ENCODE results near the gene NUFIP2.
"Not testable (repeated sequence)": the region's sequence is repeated elsewhere in the genome, so short reads cannot be mapped to it uniquely, and the experiment has no call there.

NUFIP2 gene, protein sequence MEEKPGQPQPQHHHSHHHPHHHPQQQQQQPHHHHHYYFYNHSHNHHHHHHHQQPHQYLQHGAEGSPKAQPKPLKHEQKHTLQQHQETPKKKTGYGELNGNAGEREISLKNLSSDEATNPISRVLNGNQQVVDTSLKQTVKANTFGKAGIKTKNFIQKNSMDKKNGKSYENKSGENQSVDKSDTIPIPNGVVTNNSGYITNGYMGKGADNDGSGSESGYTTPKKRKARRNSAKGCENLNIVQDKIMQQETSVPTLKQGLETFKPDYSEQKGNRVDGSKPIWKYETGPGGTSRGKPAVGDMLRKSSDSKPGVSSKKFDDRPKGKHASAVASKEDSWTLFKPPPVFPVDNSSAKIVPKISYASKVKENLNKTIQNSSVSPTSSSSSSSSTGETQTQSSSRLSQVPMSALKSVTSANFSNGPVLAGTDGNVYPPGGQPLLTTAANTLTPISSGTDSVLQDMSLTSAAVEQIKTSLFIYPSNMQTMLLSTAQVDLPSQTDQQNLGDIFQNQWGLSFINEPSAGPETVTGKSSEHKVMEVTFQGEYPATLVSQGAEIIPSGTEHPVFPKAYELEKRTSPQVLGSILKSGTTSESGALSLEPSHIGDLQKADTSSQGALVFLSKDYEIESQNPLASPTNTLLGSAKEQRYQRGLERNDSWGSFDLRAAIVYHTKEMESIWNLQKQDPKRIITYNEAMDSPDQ

DNA sequence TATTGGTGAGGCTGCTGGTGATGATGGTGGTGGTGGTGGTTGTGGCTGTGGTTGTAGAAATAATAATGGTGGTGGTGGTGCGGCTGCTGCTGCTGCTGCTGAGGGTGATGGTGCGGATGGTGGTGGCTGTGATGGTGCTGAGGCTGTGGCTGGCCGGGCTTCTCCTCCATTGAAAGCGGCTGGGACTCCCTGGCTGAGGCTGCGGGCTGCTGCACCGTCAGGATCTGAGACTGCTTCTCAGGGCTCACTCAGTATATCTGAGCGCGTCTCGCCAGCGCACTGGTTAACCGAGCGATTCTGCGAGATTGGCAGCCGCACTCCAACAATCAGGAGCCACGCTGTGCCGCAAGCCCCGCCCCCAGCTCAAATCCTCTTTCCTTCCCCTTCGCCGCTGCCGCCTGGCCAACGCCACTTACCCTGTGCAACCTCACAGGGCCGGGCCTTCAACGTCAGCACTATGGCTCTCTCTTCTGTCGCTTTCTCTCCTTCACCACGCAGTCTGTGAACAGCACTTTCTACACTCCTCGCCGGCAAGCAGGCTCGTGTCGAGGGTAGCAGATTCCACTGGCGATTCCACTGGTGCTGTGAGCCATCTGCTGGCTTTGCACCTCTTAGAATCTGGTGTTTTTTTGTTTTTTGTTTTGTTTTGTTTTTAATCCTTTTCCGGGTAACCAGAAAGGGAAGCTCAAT, at the start of gene NUFIP2:
TSS of gene NUFIP2 (minus strand) at position 259 of the 690 bp plus-strand sequence. CDS start at position 170, 89 bp downstream.
- Histone ChIP-seq H3K4me3 (ENCODE audit: low read depth, low read length) (peak within 1 kb of the TSS; percentile 97), H3K36me3 (replicated peaks) (peaks cover 7% of the 10 kb centered on the region), H3K27ac (peak within 1 kb of the TSS; percentile 92), H3K27me3 (replicated peaks) (no peaks in the 10 kb centered on the region)
- in situ Hi-C loops (cut with HindIII; ENCODE audit: low pct_ligation_motif_present, low sequenced_read_pairs), result no loop called here
- TF ChIP-seq, protein P1, sequence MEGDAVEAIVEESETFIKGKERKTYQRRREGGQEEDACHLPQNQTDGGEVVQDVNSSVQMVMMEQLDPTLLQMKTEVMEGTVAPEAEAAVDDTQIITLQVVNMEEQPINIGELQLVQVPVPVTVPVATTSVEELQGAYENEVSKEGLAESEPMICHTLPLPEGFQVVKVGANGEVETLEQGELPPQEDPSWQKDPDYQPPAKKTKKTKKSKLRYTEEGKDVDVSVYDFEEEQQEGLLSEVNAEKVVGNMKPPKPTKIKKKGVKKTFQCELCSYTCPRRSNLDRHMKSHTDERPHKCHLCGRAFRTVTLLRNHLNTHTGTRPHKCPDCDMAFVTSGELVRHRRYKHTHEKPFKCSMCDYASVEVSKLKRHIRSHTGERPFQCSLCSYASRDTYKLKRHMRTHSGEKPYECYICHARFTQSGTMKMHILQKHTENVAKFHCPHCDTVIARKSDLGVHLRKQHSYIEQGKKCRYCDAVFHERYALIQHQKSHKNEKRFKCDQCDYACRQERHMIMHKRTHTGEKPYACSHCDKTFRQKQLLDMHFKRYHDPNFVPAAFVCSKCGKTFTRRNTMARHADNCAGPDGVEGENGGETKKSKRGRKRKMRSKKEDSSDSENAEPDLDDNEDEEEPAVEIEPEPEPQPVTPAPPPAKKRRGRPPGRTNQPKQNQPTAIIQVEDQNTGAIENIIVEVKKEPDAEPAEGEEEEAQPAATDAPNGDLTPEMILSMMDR (IDR thresholded peaks at IDR 0.05; ENCODE audit: low read depth, low read length, missing control alignments), result no peak
- DNase-seq, result peak; percentile 99

DNA sequence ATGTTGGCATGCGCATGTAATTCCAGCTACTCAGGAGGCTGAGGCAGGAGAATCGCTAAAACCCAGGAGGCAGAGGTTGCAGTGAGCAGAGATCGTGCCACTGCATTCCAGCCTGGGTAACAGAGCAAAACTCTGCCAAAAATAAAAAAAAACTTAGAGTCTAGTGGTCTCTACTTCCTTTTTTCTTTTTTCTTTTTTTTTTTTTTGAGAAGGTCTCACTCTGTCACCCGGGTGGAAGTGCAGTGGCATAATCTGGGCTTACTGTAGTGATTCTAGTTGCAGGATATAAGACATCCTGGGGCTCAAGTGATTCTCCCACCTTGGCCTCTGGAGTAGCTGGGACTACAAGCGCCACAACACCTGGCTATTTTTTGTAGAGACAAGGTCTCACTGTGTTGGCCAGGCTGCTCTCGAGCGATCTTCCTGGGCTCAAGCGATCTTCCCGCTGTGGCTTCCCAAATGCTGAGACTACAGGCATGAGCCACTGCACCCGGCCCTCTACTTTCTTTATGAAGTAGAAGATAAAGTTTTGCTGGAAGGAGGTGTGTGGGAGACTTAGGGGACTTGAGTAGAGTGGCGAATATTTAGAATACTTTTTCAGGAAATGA, 48.3 kb upstream of the NUFIP2 start:
- Histone ChIP-seq H3K4me3 (ENCODE audit: low read depth, low read length) (no peak overlapping the region), H3K27me3 (replicated peaks) (peaks cover 6% of the 10 kb centered on the region), H3K36me3 (replicated peaks) (no peaks in the 10 kb centered on the region), H3K27ac (no peak overlapping the region)
- DNase-seq, result no peak
- in situ Hi-C loops (cut with HindIII; ENCODE audit: low pct_ligation_motif_present, low sequenced_read_pairs), result no loop called here
- TF ChIP-seq, protein P1 (IDR thresholded peaks at IDR 0.05; ENCODE audit: low read depth, low read length, missing control alignments), result no peak

DNA sequence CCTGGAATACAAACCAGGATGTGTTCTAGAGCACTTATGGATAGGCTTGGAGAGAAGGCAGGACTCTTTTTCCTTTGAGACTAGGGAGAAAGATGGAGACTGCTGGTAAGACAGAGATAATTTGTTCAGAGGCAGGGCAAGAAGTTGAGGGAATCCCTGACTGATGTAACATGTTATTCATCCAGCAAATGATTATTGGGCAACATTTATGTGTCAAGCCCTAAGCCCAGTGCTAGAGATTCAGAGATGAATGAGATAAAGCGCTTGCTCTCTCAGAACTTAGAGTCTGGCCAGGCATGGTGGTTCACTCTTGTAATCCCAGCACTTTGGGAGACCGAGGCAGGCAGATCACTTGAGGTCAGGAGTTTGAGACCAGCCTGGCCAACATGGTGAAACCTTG, 47.8 kb upstream of the NUFIP2 start:
- peaks cover 6% of the 10 kb centered on the region for H3K27me3 ChIP-seq (replicated peaks)
- no peak overlapping the region for H3K4me3 ChIP-seq (ENCODE audit: low read depth, low read length)
- TF ChIP-seq, protein P1 (IDR thresholded peaks at IDR 0.05; ENCODE audit: low read depth, low read length, missing control alignments), result no peak
- in situ Hi-C loops (cut with HindIII; ENCODE audit: low pct_ligation_motif_present, low sequenced_read_pairs), result no loop called here
- no peaks in the 10 kb centered on the region for H3K36me3 ChIP-seq (replicated peaks)
- no peak for DNase-seq
- no peak overlapping the region for H3K27ac ChIP-seq

DNA sequence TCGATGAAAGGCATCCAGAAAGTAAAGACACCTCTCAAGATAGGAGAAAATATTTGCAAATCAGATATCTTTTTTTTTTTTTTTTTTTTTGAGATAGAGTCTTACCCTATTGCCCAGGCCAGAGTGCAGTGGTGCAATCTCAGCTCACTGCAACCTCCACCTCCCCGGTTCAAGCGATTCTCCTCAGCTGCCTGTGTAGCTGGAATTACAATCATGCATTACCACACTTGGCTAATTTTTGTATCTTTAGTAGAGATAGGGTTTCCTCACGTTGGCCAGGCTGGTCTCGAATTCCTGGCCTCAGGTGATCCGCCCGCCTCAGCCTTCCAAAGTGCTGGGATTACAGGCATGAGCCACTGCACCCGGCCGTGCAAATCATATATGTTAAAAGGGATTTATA, 45.1 kb upstream of the NUFIP2 start:
- in situ Hi-C loops (cut with HindIII; ENCODE audit: low pct_ligation_motif_present, low sequenced_read_pairs); DNase-seq; H3K36me3 ChIP-seq (replicated peaks); H3K27me3 ChIP-seq (replicated peaks); H3K27ac ChIP-seq; H3K4me3 ChIP-seq (ENCODE audit: low read depth, low read length): not testable (repeated sequence)

DNA sequence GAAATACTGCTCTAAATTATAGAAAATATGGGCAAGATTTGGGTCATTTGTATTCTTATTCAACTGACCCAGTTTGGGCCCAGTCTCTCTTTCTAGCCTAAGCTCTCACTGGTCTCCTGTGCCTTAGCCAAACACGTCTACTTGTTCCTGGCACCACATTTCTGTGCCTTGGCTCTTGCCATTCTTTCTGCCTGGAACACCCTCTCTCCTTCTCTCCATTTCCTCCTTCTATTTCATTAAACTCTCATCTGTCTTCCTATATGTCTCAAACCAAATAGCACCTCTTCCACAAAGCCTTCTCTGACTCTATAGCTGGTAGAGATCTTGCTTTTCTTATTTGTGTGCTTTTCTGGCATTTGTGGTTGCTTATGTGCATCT, 37.7 kb upstream of the NUFIP2 start:
- TF ChIP-seq, protein P1 (IDR thresholded peaks at IDR 0.05; ENCODE audit: low read depth, low read length, missing control alignments), result no peak
- in situ Hi-C loops (cut with HindIII; ENCODE audit: low pct_ligation_motif_present, low sequenced_read_pairs), result no loop called here
- Histone ChIP-seq H3K27me3 (replicated peaks) (no peaks in the 10 kb centered on the region), H3K36me3 (replicated peaks) (no peaks in the 10 kb centered on the region), H3K4me3 (ENCODE audit: low read depth, low read length) (no peak overlapping the region), H3K27ac (no peak overlapping the region)
- DNase-seq, result no peak

Measured in brain microvascular endothelial cell (primary cell).